ENCODE results near the gene RUFY4. TPM values are rescaled to one million over a fixed set of nuclear protein-coding genes. Genes with fewer than 3 reads are reported as not detected.
"Not testable (repeated sequence)": the region's sequence is repeated elsewhere in the genome, so short reads cannot be mapped to it uniquely, and the experiment has no call there.

RUFY4 gene
- total RNA-seq, 1 donor from 2014 or later: not detected

GRCh38 chr2:218034497-218035213, 34.4 kb upstream of the RUFY4 start:
- Mint-ChIP-seq H3K4me1 (ENCODE audit: low read depth) (peaks cover 17% of the 10 kb centered on the region), H3K27me3 (ENCODE audit: low read depth) (peaks cover 14% of the 10 kb centered on the region)
- not testable (repeated sequence) for H3K9me3 Mint-ChIP-seq (ENCODE audit: low read depth); H3K27ac Mint-ChIP-seq (ENCODE audit: unreplicated experiment); H3K36me3 Mint-ChIP-seq (ENCODE audit: low read depth); DNase-seq (ENCODE audit: low spot score); H3K4me3 Mint-ChIP-seq (ENCODE audit: unreplicated experiment)
- TF ChIP-seq CTCF (IDR thresholded peaks at IDR 0.05): peak; percentile 82

- peaks cover 21% of the 10 kb centered on the region for H3K27me3 Mint-ChIP-seq (ENCODE audit: low read depth)
- H3K9me3 Mint-ChIP-seq (ENCODE audit: low read depth): no peaks in the 10 kb centered on the region
- H3K4me3 Mint-ChIP-seq (ENCODE audit: unreplicated experiment): no peak overlapping the region
- H3K27ac Mint-ChIP-seq (ENCODE audit: unreplicated experiment): no peak overlapping the region
- DNase-seq (ENCODE audit: low spot score): no peak
- peaks cover 17% of the 10 kb centered on the region for H3K4me1 Mint-ChIP-seq (ENCODE audit: low read depth)
- TF ChIP-seq CTCF (IDR thresholded peaks at IDR 0.05): no peak
- H3K36me3 Mint-ChIP-seq (ENCODE audit: low read depth): no peaks in the 10 kb centered on the region
These were observed 33.5 kb upstream of the RUFY4 start for GRCh38 chr2:218035463-218036100.

- Mint-ChIP-seq H3K36me3 (ENCODE audit: low read depth) (no peaks in the 10 kb centered on the region), H3K4me1 (ENCODE audit: low read depth) (peaks cover 17% of the 10 kb centered on the region), H3K4me3 (ENCODE audit: unreplicated experiment) (no peak overlapping the region), H3K27me3 (ENCODE audit: low read depth) (peaks cover 22% of the 10 kb centered on the region), H3K9me3 (ENCODE audit: low read depth) (no peaks in the 10 kb centered on the region), H3K27ac (ENCODE audit: unreplicated experiment) (no peak overlapping the region)
- TF ChIP-seq CTCF (IDR thresholded peaks at IDR 0.05): peak; percentile 29
- DNase-seq (ENCODE audit: low spot score): no peak
These were observed 32.7 kb upstream of the RUFY4 start for GRCh38 chr2:218036371-218036770.

GRCh38 chr2:218039171-218039570, 29.9 kb upstream of the RUFY4 start:
- Mint-ChIP-seq H3K36me3 (ENCODE audit: low read depth) (no peaks in the 10 kb centered on the region), H3K27me3 (ENCODE audit: low read depth) (peaks cover 22% of the 10 kb centered on the region), H3K4me3 (ENCODE audit: unreplicated experiment) (no peak overlapping the region), H3K9me3 (ENCODE audit: low read depth) (no peaks in the 10 kb centered on the region), H3K4me1 (ENCODE audit: low read depth) (peaks cover 4% of the 10 kb centered on the region), H3K27ac (ENCODE audit: unreplicated experiment) (no peak overlapping the region)
- DNase-seq (ENCODE audit: low spot score): no peak
- TF ChIP-seq CTCF (IDR thresholded peaks at IDR 0.05): no peak

- Mint-ChIP-seq H3K27me3 (ENCODE audit: low read depth) (peaks cover 22% of the 10 kb centered on the region), H3K4me1 (ENCODE audit: low read depth) (no peaks in the 10 kb centered on the region)
- no peak for TF ChIP-seq CTCF (IDR thresholded peaks at IDR 0.05)
These were observed 28.2 kb upstream of the RUFY4 start for GRCh38 chr2:218040883-218041282.

More at GRCh38 chr2:218040883-218041282, 28.2 kb upstream of the RUFY4 start:
- Mint-ChIP-seq H3K4me3 (ENCODE audit: unreplicated experiment) (no peak overlapping the region), H3K9me3 (ENCODE audit: low read depth) (no peaks in the 10 kb centered on the region), H3K27ac (ENCODE audit: unreplicated experiment) (no peak overlapping the region), H3K36me3 (ENCODE audit: low read depth) (no peaks in the 10 kb centered on the region)
- no peak for DNase-seq (ENCODE audit: low spot score)
